HG03135 (cell line): ENCODE results near the gene MROH2A.

Source experiments
- ATAC-seq: cut with Tn5 transposase; IDR thresholded peaks from one replicate; pipeline ENCODE4 v1.9.1; 2021; ENCODE audit warnings: mild to moderate bottlenecking, moderate library complexity; ENCODE audit not compliant: unreplicated experiment

Gene MROH2A

DNA sequence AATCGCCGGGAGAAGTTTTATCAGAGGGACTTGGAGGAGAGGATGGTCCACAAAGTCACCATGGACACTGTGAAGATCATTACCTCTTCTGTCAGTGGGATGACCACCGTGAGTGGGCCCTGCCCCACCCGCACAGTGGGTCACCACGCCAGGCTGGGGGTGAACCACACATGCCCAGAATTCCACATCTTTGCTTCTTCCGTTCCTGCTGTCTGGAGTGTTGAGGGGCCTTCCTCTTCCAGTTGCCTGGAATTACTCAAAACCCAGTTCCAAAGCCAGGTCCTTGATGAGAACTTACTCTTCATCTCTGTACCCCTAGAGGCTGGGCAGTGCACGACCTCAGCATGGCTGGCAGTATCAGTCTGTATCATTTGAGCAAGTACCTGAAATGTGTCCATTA, 22.1 kb downstream of the MROH2A start:
- no peak for ATAC-seq

DNA sequence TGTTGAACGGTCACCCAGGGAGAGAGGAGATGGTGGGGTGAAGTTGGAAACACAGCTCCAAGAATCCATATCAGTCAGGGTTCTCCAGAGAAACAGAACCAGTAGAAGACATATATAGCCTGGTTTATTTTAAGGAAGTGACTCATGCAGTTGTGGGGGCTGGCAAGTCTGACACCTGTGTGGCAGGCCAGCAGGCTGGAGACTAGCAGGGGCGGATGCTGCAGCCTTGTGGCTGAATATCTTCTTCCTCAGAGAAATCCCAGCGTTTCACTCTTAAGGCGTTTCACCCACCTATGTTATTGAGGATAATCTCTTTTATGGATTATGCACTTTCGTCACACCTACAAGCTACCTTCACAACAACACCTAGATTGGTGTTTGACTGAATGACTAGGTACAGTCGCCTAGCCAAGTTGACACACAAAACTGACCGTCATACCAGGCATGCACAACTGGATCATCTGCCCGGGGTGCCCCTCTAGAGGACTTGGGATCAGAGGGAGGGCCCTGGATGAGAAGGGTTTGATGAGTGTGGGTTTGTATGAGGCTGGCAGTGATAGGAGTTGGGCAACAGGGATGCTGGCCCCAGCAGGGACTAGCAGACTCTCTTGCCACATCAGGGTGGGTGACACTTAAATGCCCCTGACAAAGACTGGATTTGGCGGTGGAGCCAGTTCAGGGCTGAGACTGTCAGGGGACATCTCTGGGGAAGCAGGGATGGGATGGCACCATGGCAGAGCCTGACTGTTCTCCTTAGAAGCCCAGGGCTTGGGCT, 23.4 kb downstream of the MROH2A start:
- no peak for ATAC-seq

DNA sequence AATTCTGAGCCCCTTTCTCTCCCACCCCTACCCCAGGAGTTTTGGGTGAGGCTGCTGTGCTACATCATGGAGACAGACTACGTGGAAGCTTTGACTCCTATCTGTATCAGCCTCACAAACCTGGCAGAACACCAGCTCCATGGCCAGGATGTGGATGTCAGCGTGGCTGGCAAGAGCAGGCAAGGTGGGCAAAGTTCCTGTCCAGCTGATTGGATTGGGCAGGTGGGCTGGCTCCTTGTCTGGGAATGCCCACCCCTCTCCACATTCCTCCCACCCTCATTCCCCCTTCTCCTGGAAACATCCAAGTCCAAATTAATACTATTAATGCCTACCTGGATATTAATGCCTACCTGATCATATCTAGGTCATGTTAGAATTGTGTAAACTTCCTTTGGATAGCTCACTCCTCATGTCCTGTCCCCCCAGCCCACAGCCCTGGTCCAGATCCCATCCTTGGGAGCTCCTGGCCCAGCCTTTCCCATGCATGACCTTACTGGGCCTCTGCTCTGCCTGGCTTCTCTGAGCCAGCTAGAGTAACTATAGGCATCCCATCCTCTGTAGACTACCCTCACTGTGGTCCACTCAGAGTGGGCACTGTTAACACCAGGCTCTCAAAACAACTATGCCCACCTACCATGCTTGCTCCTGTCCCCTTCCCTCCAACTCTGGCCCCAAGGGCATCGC, 24.1 kb downstream of the MROH2A start:
- no peak for ATAC-seq

DNA sequence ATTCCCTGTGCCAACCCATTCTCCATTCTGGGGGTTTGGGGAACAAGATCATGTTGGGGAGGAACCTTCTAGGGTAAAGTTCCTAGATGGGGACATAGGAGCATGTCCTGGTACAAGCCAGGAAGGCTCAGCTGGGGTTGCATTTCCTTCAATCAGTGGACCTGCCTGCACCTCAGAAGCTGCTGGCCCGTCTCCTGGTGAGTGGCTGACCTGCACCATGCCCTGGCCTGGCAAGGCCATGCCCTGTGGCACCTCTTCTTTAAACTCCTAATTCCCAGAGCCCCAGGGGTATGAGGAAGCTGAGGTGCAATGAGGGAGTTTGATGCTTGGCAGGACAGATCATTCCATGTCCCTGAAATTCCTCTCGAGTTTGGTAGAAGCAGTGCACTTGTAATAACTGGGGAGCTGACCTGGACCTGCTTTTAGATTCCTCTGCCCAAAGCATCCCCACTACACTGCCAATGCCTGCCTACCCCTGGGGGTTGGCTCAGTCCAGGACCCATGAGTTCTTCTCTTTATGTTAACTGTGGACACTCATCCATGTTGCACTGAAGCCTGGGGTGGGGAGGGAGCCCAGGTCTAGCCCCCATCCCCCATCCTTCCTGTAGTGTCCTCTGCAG, 25.3 kb downstream of the MROH2A start:
- no peak for ATAC-seq

DNA sequence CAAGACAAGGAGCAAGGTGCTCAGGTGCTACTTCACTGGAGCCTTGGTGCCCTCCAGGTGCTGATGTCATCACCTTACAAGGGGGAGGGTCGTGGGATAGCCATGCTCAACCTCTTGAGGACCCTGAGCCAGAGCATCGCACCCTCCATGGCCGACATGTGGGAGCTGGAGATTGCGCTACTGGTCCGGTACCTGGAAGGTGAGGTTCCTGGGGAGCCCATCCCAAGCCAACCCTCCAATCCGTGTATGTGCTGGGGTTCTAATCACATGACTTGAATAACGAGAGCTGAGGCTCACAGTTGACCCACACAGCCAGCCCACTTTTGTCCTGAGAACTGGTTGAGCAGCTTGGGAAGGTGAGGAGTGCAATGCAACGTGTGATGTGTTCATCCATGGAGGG, 25.9 kb downstream of the MROH2A start:
- ATAC-seq = no peak

DNA sequence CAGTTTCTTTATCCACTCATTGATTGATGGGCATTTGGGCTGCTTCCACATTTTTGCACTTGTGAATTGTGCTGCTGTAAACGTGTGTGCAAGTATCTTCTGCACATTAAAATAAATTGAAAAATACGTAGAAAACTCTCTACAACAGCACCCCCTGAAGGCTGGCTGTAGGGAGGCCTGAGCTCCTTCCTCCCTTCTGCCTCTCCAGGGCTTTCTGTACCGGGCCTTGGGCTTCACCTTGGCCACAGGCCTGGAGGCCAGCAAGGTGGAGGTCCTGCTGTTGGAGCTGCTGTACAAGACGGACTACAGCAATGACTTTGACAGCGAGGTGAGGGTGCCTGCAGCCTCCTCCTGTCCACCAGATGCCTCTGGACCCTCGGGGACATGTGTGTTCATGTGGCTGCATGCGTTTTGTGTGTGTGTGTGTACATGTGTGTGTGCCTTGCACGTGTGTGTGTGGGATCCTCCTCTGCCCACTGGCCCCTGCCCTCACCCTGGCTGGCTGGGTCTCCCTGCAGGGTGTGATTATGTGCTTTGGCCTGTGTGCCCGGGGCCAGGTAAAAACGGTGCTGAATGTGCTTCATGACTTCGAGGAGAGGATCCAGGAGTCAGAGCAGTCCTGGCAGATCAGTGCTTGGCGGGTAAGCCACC, 29.2 kb downstream of the MROH2A start:
- no peak for ATAC-seq

DNA sequence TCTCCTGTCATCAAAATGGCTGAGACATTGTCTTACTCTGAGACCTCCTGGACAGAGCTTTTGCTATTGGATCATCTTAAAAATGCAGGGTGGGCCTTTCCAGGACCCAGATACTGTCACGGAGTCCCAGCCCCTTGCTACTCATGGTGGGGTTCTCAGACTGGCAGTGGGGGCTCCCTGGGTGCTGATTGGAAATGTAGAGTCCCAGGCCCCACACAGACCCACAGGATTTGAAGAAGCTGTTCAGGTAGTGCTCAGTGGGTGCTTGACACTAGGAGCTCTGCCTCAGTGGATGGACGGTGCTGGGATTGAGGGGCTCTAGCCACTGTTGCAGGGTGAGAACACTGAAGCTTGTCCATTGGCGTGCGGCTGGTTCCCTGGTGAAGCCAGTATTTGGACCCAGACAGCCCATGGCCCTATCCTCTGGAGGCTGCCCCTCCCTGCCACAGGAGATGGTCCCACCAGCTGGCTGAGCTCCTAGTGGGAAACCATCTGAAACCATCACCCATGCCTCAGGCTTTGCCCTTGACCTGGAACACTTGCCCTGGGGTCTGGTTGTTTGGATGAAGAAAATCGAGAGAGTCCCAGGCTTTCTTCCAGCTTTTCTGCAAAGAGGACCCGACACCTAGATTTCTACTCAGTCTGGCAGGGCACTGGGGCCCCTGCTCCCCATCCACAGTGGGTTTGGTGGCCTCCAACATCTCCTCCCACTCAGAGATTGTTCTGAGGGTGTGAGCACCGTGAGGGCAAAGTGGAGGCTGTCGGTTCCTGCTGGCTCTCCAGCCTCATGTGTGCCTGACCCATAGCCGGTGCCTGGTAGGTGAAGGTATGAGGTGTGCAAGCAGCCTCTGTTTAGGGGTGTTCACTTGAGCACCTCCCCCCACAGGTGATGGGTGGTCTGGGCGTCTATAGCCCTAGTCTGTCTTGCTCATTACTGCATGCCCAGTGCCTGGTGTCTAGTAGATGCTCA, 30.1 kb downstream of the MROH2A start:
- no peak for ATAC-seq

DNA sequence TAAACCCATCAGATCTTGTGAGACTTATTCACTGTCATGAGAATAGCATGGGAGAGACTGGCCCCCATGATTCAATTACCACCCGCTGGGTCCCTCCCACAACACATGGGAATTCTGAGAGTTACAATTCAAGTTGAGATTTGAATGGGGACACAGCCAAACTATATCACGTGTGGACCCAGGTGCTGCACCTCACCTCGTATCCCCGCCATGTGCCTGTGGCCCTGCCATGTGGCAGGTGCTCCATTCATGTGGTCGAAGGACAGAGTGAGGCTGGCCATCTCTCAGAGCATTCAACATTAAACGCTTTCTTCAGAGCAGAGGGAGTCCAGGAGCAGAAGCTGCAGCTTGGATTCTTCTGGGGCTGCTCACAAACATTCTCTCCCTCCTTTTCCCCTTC, 32.3 kb downstream of the MROH2A start:
- ATAC-seq = no peak

DNA sequence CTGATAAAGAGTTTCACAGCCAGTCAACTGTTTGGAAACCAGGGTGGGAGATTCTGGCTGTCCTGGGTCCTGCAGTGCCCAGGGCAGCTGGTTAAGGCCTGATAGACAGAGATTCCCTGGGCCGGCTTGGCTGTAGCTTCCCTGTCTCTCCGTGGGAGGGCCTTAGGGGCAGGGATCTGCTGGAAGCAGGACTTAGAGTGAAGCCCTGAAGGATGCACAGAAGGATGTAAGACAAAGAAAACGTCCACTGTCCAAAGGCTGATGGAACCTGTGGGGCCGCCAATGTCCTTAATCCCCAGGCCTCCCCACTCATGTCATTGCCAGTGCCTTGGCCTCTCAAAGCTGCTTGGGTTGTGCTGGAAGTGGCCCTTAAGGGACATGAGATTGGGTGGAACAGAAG, 33.0 kb downstream of the MROH2A start:
- ATAC-seq = no peak

DNA sequence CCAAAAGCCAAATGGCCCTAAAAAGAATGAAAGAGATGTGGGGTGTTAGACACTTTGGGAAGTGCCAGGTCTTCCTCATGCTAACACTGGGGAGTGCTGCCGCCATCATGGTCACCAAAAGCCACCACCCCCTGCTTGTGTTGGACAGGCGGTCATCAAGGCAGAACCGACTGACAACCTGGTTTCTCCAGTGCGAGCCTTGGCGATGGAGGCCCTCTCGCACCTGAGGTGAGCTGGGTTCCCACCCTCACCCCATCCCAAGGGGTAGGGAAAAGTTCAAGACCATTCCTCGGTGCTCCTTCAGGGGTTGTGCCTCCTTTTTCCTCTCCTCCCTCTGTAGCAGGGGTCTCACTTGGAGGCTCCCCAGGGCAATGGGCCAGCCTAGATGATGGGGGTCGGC, 33.6 kb downstream of the MROH2A start:
- ATAC-seq = no peak

DNA sequence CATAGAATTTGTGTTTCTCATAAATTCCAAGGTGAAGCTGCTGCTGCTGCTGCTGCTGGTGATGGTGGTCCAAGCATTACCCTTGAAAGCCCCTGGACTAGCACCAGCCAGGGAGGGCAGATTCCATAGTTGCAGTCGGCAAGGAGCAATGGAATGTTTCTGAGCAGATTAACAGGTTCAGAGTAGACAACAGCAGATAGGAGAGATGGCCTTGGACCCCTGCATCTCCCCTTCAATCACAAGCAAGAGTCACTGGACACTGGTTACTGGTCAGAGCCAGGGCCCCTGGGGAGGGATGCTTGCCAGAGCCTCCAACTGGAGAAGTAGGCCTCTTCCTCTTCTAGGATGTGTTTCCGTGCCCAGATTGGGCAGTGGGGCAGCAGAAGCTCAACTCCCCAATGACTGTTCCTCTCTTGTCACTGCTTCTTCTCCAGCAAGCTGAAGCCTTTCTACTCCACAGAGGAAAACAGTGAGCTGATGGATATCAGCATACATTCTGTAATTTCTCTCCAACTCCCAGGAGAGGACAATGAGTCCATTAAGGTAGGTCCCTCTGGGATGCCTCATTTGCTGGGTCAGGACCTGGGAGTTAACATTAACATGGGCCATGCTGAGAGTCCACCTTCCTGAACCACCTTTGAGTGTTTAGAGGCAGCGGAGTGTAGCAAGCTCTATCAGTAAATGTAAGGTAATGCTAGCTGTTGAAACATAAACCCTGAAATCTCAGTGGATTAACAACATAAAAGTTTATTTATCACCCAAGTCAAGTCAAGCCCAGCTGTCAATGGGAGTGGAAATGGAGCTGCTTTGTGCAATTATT, 35.3 kb downstream of the MROH2A start:
- ATAC-seq = no peak

DNA sequence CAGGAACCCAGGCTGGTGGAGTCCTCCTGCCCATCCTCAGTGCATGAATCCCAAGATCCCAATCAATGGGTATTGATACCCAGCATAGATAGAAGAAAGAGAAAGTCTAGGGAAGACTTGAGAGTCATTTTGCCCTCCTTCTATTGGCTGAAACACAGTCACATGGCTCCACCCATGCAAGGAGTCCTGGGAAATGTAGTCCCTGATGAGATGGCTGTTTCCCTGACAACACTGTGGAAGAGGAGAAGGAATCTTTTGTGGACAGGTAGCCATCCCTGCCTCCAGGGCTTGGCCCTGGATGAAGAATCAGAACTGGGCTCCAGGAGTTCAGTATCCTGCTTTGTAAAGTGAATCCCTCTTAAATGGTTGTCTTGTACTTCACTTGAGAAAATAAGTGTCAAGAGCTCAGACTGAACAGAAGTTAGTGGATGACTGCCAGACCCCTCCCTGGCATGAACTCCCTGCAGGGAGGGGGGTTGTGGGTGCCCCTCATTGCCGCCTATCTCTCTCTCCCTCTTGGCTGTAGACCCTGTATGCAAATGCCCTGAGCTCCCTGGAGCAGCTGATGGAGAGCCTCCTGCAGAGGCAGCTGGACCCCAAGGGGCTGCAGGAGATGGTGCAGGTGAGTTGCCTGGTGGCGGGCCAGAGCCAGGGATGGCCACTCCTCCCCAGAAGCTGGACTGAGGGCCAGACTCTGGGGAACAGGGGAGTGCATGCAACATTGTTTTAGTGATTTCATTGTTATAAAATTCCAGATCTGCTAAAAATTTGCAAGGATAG, 36.1 kb downstream of the MROH2A start:
- ATAC-seq = no peak

DNA sequence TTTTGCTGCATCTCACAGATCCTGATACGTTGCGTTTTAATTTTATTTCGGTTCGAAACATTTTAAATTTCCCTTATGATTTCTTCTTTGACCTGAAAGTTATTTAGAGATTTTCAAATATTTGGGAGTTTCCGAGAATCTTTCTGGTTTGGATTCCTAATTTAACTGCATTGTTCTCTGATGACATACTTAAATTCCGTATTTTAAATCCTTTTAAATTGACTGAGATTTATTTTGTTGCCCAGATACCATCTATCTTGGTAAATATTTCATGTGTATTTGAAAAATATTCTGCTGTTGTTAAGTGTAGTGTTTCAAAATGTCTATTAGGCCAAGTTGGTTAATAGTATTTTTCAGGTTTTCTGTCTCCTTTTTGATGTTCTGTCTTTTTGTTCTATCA, 37.7 kb downstream of the MROH2A start:
- ATAC-seq = no peak

DNA sequence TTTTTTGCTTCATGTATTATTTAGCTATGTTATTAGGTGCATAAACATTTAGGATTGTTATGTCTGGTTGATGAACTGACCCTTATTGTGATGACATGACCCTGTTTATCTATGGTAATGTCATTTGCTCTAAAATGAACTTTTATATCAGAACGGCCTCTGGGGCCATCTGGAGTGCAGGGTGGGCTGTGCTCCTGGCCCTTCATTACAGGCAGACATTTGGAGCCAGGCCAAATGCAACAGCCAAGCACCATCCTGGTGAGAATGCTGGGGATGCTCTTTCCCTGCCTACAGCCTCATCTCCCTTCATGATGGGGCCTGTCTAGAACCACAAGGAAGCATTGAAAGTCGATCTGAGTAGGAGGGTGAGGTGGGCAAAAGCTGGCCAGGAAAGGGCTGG, 38.2 kb downstream of the MROH2A start:
- no peak for ATAC-seq

DNA sequence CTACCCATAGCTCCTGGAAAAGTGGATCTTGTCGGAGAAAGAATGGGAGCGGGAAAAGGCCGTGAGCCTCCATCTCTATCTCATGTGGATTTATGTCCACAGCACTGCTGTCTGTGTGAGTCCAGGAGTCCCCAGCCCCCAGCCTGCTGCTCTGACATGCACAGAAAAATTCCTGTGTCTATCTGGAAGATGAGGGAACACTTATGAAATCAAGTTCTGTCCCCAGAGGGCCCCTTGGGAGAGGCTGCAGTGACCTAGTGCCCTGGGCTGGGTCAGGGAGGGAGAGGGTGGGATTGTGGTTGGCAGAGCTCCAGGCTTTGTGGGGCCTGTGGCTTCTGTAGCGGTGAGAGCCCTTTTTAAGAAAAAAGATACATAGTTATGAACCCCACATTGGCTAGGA, 38.6 kb downstream of the MROH2A start:
- ATAC-seq = no peak

DNA sequence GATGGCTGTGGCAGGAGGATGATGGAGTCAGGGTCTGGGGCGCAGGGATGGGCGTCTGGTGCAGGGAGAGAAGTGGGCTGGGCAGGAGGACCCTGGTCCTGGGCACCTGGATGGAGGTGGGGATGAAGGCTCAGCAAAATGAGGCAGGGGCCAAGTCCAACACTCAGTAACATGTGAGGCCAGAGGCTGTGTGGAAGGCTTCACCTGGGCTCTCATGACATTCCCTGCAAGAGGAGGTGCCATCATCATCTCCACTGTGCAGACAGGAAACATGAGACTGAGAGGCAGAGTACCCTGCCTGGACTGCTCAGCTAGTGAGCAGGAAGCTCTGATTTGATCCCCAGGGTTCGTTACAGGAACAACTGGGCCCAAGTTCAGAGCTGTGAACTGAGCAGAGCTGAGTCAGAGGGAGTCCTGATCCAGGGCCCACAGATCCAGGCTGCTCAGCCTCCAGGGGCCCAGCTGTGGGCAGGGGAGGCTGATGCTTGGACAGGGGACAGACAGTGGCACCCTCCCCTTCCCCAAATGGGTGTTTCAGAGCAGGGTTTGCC, 39.3 kb downstream of the MROH2A start:
- no peak for ATAC-seq

DNA sequence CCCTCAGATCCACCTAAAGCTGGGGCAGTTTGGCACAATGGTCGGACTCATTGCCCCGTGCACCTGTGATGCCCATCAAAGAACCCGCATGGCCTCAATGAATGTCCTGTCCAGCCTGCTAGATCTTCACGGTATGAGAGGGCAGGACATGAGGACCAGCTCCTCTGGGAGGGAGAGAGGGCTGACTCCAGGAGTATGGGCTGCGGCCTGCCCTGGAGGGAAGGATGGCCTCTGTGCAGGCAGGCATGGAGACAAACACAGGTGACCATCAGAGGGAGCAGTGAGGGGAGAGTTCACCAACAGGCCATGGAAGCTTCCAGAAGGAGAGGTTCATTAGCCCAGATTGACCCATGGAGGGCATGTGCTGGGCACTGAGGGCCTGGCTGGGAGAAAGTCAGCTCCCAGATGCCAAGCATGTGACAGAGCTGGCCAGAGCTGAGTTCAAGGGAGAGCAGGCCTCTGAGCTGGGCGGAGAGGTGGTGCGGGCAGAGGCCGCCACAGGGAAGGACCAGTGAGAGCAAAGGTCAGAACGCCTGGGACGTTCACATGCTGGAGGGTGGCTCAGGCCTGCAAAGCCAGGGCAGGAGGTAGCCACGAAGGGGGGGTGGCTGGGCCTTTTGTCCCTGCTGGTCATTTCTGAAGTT, 40.0 kb downstream of the MROH2A start:
- no peak for ATAC-seq
